ENCODE measurements around the gene MTAP. TPM values are rescaled to one million over a fixed set of nuclear protein-coding genes. Genes with fewer than 3 reads are reported as not detected.

The MTAP gene
- total and polyA plus RNA-seq, 10 donors, result 11.9 to 56.3 (median 42.1) TPM

GRCh38 chr9:21781656-21782055, 20.8 kb upstream of the MTAP start:
- DNase-seq, result no peak
- WGBS, 5 donors, result 82 to 93% (median 86%) methylated on average over 2 of the region's 2 CpGs
- intact Hi-C loops (cut with DNase I; ENCODE audit: low total_unique reads), result no loop called here

GRCh38 chr9:21782205-21782604, 20.2 kb upstream of the MTAP start:
- DNase-seq, result no peak
- Histone ChIP-seq H3K4me1 (peaks cover 0 to 18% (median 8%) of the 10 kb centered on the region in 6 donors), H3K27me3 (replicated peaks in 1 of 7) (no peaks in the 10 kb centered on the region), H3K27ac (no peak overlapping the region), H3K4me3 (no peak overlapping the region), H3K36me3 (no peaks in the 10 kb centered on the region), H3K9me3 (no peaks in the 10 kb centered on the region)
- 61 to 88% (median 81%) methylated on average over 2 of the region's 2 CpGs for WGBS, 5 donors
- intact Hi-C loops (cut with DNase I; ENCODE audit: low total_unique reads), result no loop called here
- TF ChIP-seq CTCF (IDR thresholded peaks at IDR 0.05 in 8 of 11, conservative IDR thresholded peaks at IDR 0.05 in 3 of 11) (no peak), POLR2A (IDR thresholded peaks at IDR 0.05) (no peak), POLR2AphosphoS5 (IDR thresholded peaks at IDR 0.05) (no peak)

More at GRCh38 chr9:21781656-21782055, 20.8 kb upstream of the MTAP start:
- H3K27ac ChIP-seq, result no peak overlapping the region
- no peak overlapping the region for H3K4me3 ChIP-seq
- H3K4me1 ChIP-seq, result peaks cover 0 to 18% (median 8%) of the 10 kb centered on the region in 6 donors
- no peaks in the 10 kb centered on the region for H3K36me3 ChIP-seq
- no peaks in the 10 kb centered on the region for H3K27me3 ChIP-seq (replicated peaks in 1 of 7)
- TF ChIP-seq POLR2A (IDR thresholded peaks at IDR 0.05), result no peak
- no peak for TF ChIP-seq POLR2AphosphoS5 (IDR thresholded peaks at IDR 0.05)
- TF ChIP-seq CTCF (IDR thresholded peaks at IDR 0.05 in 8 of 11, conservative IDR thresholded peaks at IDR 0.05 in 3 of 11), result no peak
- no peaks in the 10 kb centered on the region for H3K9me3 ChIP-seq

GRCh38 chr9:21788752-21789151, 13.7 kb upstream of the MTAP start:
- 59 to 70% (median 63%) methylated on average over 6 of the region's 6 CpGs for WGBS, 5 donors
- intact Hi-C loops (cut with DNase I; ENCODE audit: low total_unique reads), result no loop called here
- no peak overlapping the region for H3K4me3 ChIP-seq

More at GRCh38 chr9:21788752-21789151, 13.7 kb upstream of the MTAP start:
- Histone ChIP-seq H3K9me3 (no peaks in the 10 kb centered on the region), H3K36me3 (no peaks in the 10 kb centered on the region), H3K27me3 (replicated peaks in 1 of 7) (peaks cover 0 to 10% (median 0%) of the 10 kb centered on the region in 7 donors), H3K27ac (no peak overlapping the region), H3K4me1 (peaks cover 0 to 6% (median 2%) of the 10 kb centered on the region in 6 donors)
- DNase-seq, result no peak
- TF ChIP-seq POLR2A (IDR thresholded peaks at IDR 0.05) (no peak), CTCF (IDR thresholded peaks at IDR 0.05 in 8 of 11, conservative IDR thresholded peaks at IDR 0.05 in 3 of 11) (no peak), POLR2AphosphoS5 (IDR thresholded peaks at IDR 0.05) (no peak)
